ENCODE measurements around the gene PRRX2.
A peak's percentile ranks its signal among the peaks of the same experiment; 100 is the strongest.
"Not testable (repeated sequence)": the region's sequence is repeated elsewhere in the genome, so short reads cannot be mapped to it uniquely, and the experiment has no call there.

Gene PRRX2

DNA sequence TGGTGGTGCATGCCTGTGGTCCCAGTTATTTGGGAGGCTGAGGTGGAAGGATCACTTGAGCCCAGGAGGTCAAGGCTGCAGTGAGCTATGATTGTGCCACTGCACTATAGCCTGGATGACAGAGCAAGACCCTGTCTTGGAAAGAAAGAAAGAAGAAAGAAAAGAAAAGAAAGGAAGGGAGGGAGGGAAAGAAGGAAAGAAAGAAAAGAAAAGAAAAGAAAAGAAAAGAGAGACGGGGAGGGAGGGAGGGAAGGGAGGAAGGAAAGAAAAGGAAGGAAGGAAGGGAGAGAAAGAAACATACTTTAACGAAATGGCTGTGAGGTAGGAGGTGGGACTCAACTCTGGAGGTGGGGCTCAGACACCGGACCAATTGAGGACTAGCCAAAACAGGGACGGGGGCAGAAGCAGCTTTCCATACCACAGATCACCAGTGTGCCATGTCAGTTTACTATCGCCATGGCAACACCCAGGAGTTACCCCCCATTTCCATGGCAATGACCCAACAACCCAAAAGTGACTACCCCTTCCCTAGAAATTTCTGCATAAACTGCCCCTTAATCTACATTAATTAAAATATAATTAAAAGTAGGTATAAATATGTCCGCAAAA lies 66.1 kb downstream of the PRRX2 start:
- DNase-seq (ENCODE audit: low read depth in 3 of 3, low spot score in 1 of 3), result no peak

DNA sequence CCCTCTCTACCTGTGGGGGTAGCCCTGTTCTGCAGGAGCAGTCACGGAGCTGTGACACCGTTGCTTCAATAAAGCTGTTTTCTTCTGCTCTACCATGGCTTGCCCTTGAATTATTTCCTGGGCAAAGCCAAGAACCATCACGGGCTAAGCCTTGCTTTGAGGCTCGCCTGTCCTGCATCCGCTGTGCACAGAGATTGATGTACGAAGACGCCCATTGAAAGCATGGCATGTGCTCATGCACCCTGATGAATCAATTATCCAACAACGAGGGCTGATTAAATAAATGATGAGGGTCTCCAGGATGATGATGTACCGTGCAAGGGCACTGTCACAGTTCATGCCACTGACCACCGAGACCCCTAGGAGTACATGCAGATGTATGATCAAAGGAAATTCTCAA lies 66.7 kb downstream of the PRRX2 start:
- DNase-seq (ENCODE audit: low read depth in 3 of 3, low spot score in 1 of 3), result no peak

DNA sequence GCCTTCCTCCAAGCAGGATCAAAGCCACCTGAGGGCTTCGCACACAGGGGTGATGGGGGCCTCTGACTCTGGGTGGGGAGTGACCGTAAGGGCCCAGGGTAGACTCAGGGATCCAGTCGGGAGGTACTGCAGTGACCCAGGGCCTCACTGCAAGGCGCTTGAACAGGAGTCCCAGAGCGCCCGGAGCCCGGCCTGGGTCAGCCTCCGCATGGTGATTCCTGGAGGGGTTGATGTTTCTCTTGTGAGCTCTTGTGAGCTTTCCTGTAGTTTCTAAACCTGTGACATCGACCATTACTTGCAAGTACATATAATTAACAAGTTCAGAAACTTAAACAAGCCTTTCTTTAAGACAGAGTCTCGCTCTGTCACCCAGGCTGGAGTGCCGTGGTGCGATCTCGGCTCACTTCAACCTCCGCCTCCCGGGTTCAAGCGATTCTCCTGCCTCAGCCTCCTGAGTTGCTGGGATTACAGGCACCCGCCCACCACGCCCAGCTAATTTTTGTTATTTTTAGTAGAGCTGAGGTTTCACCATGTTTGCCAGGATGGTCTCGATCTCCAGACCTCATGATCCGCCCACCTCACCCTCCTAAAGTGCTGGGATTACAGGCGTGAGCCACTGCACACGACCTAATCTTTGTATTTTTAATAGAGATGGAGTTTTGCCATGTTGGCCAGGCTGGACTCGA lies 67.6 kb downstream of the PRRX2 start:
- DNase-seq (ENCODE audit: low read depth in 3 of 3, low spot score in 1 of 3), result no peak

DNA sequence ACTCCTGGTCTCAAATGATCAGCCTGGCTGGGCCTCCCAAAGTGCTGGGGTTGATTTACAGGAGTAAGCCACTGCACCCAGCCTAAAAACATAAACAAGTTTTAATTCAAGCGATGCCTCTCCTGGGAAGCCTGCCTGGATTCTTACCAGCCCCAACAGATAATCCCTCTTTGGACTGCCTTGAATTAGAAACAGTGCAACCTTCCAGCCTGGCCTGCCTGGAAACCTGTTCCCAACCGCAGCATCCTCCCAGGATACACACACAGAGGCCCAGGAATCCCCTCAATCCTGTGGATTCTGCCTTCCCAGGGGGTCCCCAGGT lies 68.1 kb downstream of the PRRX2 start:
- no peak for DNase-seq (ENCODE audit: low read depth in 3 of 3, low spot score in 1 of 3)

DNA sequence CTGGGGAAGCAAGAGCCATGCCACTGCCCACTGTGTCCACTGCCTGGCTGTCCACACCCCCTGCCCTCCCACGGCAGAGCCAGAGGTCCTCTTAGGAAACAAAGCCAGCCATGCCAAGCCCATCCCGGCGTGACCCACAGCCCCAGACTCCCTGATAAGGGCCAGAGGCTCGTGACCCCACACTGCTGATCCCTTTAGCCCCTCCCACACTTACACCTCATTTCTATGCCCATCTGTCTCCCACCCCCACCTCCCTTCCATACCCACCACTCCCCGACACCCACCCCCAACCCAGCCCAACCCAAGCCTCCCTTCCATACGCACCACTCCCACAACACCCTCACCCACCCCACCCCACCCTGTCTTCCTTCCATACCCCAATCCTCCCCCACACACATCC lies 70.1 kb downstream of the PRRX2 start:
- DNase-seq (ENCODE audit: low read depth in 3 of 3, low spot score in 1 of 3), result no peak

DNA sequence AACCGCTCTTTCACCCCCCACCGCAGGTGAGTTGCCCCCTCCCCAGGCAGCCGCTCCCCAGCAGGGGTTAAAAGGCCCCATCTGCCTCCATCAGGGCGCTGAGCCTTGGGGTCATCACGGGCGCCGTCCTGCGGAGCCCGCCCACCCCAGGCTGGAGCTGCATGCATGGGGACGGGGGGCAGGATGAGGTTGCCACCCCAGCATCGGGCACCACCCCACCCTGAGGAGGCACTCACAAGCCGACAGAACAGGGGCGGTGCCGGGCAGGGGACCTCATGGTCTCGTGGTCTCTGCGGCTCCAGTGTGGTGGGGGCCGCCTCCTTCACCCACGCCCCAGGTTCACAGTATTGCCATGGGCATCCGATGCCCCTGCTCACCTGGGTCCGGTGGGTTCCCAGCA lies 70.9 kb downstream of the PRRX2 start:
- DNase-seq (ENCODE audit: low read depth in 3 of 3, low spot score in 1 of 3), result no peak

DNA sequence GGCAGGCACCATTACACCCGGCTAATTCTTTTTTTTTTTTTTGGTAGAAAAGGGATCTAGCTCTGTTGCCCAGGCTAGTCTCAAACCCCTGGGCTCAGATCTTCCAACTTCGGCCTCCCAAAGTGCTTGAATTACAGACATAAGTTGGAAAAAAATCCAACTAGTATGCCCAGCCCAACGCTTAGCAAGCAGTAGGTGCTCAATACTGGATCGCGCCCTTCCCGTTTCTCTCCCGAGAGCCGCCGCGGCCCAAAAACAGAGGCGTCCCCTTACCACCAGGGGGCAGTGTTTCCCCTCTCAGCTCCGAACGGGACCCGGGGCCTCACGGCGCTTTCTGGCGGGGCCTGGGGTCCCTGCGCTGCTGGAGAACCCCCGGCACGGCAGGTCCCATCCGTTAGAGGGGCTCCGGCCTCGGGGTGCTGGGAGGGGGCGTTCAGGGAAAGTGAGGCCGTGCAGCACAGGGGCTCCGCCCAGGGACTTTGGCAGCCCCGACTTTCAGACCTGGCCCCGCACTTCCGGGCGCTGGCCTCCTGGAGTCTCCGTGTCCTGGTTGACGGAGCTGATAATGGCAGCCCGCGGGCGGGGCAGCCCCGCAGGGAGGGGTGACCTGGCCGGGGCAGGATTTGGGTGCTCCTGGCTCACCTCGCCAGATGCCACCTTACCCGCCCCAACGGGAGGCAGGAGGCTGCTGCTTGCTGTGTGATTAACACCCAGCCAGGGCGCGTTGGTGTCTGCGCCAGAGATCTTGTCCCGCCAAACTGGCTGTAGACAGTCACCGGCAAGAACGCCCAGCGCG lies 72.2 kb downstream of the PRRX2 start:
- peak; percentile 71 to 82 (median 71) for DNase-seq (ENCODE audit: low read depth in 3 of 3, low spot score in 1 of 3)

DNA sequence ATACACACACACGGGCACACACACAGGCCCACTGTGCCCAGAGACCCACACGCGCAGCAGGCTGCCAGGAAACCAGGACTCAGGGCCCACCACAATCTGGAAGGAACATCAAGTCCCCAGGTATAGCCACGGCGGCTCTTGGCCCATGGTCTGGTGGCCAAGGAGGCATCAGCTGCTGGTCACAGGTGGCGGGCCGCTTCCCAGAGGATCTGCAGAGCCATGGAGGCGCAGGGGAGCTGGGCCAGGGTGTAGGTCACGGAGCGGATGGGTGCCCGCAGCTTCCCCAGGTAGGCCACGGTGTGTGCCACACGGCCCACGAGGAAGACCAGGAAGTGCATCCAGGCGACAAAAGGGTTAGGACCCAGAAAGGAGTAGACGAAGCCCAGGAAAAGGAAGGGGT lies 74.0 kb downstream of the PRRX2 start:
- DNase-seq (ENCODE audit: low read depth in 3 of 3, low spot score in 1 of 3), result no peak

DNA sequence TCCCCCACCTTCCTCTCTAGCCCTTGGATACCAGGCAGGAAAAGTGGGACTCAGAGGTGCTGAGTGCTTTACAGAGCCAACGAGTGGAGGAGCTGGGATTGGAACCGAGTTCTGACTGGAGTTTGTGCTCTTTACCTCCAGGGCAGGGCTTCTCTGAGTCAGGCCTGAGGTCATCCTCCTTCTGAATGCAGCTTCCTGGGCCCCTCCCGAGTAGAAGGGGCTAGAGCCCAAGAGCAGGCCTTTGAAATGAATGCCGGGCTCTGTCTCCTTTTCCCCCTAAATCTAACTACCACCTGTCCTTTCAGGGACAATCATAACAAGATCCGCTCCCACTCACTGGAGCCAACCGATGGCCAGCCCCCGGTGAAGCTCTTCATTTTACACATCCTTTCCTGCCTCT lies 74.7 kb downstream of the PRRX2 start:
- DNase-seq (ENCODE audit: low read depth in 3 of 3, low spot score in 1 of 3), result no peak

DNA sequence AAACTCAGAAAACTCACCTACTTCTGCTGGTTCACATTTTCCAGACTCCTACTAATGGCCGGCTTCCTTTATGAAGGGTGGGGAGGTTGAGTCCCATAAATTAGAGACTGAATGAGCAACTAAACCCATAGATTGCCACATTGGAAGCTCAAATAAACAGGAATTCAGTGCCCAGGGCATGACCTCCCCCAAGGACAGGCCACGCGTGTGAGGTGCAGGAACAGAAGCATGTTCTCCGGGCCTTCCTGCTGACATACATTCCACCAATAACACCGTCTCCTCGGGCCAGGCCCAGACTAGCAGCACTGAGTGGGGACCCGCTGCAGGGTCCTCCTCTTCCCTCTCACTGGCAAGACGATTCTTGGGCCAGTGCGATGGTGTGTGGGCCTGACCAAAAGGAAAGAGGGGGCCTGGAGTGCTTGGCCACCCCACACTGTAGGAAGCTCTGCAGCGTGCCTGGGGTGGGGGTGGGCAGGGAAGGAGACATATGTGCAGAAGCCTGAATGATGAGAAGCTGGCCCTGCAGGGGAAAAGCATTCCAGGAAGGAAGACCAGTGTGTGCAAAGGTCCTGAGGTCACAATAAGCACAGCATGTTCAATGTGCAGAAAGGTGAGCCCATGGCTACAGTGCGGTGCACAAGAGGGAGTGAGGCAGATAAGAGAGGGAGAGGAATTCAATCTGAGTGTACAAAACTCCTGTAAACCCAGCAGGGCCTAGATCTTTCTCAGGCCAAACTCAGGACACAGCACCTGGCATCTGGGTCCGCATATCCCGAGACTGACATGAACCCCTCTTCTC lies 75.4 kb downstream of the PRRX2 start:
- no peak for DNase-seq (ENCODE audit: low read depth in 3 of 3, low spot score in 1 of 3)

DNA sequence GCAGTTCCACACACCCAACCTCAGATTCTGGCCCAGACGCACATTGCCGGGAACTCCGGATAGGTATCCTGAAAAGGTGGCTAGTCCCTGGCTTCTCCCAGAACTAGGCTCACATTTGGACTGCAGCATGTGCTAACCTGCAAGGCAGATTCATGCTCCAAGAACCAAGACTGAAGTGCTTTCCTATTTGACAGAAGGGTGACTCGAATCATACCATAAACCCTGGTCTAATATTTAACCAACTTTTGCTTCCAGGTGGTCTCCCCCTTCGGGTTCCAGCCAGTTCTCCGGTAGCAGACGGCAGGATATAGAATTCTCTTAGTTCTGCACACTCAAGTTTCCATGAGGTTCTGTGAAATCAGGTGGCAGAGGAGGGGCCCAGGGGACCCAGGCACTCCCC lies 79.8 kb downstream of the PRRX2 start:
- DNase-seq (ENCODE audit: low read depth in 3 of 3, low spot score in 1 of 3), result no peak

DNA sequence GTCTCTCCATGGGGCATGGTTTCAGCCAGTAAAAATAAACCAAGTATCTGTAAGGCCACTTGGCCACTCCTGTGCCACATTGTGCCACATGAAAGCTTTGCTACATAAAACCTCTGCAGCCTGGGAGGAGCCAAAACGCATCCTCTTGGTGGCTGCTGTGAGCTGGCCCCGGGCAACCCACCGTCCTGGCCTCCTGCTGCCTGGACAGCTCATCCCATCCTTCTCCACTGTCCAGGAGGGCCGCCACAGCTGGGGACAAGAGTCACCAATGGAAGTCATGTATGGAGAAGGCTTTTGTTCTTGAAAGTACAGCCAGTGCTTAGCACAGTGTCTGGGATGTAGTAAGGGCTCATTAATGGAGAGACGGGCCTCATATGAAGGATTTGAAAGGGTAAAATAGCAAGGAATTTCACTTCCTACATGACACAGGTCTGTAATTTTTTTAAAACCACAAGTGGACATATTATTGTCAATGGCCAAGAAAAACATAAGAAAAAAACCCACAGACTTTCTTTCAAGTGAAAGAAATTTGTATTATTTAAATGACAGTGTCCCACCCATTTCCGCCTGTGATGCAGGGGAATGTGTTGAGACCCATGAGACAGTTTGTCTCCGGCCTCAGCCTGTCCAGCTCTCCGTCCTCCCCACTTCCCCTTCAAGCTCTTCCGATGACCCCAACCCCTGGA lies 80.8 kb downstream of the PRRX2 start:
- no peak for DNase-seq (ENCODE audit: low read depth in 3 of 3, low spot score in 1 of 3)

DNA sequence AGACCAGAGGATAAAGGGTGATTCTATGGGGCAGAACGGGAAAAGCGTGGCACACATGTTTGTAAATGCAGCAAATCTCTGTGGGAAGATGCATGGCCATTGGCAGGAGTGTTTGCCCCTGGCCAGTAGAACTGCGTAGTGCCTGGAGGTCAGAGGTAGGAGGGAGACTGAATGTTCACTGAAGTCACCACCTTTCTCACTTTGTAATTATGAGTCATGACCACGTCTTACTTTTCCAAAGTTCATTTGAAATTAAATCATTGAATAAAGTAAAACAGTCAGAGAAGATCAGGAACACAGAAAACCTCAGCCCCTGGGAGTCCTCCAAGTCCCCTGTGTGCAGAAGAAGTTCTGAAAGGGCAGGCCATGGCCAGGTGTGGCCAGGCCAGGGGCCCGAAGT lies 82.8 kb downstream of the PRRX2 start:
- no peak for DNase-seq (ENCODE audit: low read depth in 3 of 3, low spot score in 1 of 3)

DNA sequence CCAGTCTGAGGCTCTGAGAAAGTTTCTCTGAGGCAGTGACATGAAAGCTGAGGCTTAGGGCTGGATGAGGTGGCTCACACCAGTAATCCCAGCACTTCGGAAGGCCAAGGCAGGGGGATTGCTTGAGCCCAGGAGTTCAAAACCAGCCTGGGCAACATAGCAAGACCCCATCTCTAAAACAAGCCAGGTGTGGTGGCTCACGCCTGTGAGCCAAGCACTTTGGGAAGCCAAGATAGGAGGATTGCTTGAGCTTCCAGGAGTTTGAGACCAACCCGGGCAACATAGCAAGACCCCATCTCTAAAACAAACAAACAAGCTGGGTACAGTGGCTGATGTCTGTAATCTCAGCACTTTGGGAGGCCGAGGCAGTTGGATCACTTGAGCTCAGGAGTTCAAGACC lies 83.6 kb downstream of the PRRX2 start:
- not testable (repeated sequence) for DNase-seq (ENCODE audit: low read depth in 3 of 3, low spot score in 1 of 3)

DNA sequence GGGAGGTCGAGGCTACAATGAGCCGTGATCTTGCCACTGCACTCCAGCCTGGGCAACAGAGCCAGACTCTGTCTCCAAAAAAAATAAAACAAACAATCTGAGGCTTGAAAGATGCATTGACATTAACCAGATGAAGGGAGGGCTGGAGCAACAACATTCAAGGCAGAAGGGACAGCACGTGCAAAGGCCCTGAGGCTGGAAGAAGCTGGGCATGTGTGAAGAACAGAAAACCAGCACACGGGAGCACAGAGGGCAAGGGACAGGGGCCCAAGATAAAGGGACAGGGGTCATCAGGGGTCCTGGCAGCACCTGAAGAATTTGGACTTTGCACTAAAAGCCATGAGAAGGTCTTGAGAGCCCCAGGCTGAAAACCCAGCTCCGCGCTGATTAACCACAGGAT lies 84.1 kb downstream of the PRRX2 start:
- no peak for DNase-seq (ENCODE audit: low read depth in 3 of 3, low spot score in 1 of 3)

DNA sequence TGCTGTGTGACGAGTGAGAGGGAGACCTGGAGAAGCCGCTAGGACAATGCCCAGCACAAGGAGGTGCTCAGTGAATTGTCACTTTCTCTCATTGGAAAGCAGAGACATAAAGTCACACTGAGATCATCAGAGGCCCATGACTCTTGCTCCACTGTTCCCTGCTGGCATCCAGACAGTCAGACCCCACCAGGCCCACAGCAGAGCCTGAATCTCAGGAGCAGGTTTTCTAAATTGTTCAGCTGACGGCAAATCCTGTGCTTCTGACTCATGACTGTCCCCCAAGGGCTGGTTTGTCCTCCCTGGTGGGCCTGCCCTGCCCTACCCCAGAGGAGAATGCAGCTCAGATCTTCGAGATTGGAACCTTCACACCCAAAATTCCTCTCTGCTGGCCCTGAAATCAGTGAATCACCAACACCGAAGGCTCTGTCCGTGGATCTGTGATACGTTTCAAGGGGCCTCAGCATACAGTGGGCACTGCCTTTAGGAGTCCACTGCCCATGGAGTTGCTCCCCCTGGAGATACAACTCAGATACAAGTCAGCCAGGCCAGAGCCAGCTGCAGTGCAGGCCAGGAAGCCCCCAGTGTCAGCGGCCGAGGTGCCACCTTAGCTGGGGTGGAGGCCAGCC lies 84.7 kb downstream of the PRRX2 start:
- no peak for DNase-seq (ENCODE audit: low read depth in 3 of 3, low spot score in 1 of 3)

DNA sequence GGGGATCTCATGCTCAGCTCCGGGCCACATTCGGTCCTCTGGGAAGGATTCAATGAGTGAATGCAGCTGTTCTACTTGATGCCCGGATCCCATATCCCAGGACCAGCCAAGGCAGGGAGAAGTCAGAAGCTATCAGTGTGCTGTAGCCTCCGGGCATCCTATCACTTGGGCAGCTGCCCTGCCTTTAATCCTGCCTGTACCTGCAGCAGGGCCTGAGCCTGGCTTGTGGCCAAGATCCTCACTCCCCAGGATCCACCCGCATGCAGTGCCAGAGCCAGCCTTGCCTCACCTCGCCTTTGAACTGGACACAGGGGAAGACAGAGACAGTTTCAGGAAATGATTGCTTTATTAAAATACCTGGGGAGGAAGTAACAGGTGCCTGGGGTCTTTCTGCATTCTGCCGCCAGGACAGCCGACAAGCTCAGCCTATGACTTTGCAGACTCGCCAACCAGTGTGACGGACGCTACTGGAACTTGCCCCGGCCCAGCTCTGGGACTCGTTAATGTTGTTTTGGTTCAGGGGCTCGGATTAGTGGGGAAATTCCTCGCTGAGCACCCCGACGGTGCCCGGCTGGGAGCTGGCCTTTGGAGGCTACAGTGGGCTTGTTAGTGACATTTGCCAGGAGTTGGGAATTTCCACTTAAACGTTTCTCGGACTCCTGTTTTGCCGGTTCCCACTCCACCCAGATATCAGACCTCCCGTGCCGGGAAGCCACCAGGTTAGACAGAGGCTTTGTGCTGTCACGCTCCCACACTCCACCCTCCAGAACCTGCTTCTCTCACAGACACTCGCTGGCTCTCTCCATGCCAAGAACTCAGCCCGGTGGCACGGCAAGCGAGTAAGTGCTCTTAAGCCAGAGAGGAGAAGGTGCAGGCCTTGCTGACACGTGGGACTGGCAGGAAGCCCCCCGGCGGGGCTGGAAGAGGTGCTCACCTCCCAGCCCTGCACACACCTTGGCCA lies 86.7 kb downstream of the PRRX2 start:
- DNase-seq (ENCODE audit: low read depth in 3 of 3, low spot score in 1 of 3), result no peak

DNA sequence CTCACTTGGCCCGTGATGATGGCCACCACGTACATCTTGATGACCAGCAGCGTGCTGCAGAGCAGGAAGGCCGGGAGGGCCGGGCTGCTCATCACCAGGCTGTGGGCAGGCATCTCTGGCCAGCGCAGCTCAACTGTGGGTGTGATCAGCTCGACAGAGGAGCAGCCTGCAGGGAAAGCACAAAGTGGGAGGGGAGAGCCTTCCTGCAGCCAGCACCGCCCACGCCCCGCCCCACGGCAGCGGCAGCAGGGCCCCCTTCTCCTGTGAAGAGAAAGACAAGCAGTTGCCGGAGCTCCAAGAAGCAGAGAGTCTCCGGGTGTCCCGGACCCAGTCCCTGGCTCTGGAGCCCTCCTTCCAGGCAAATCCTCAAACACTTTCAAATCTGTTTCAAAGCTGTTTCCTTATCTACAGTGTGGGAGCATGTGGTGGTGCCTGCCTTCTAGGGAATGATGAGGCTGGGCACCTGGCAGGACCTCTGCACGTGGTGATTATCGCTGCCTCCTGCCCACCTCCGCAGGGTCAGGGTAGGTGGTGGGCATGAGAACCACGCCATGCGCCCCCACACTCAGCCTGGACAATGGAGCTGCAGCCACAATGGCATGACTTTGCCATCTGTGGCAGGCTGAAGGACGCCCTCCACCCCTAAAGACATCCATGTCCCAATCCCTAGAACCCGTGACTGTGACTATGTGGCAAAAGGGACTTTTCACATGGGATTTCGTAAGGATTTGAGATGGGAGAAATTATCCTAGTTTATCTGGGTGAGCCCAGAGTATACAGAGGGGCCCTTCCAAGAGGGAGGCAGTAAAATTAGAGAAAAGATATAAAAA lies 87.7 kb downstream of the PRRX2 start, which contains the start of gene PTGES:
TSS of gene PTGES (minus strand) at position 143 of the 830 bp plus-strand sequence. CDS start at position 113, 30 bp downstream.
- DNase-seq (ENCODE audit: low read depth in 3 of 3, low spot score in 1 of 3), result peak in 2 of 3 donors; percentile 22 to 48

DNA sequence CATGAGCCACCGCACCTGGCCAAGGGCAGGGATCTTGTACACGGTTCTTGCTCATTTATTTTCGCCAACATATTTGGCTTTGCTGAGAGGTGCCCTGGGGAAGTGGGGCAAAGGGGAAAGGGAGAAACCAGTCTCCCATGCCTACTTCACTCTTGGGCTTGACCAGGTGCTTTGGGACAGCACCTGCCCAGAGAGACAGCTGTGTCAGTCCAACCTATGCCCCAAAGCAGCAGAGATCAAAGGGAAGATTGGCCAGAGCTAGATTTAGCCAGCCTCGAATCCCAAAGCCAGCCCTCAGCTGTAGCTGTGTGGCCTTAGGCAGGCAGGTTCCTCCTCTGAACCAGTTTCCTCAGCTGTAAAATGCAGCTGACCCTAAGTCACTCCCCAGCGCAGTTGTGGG lies 89.7 kb downstream of the PRRX2 start:
- DNase-seq (ENCODE audit: low read depth in 3 of 3, low spot score in 1 of 3), result no peak
